GM12878 (cell line): ENCODE measurements around the gene AGPAT4.

Source experiments
- ASH2L ChIP-seq: fragments of 300-600, 200-600 bp; sonication (generic); IDR thresholded peaks from 2 replicates; pipeline ENCODE4 v1.6.1; 2017; ENCODE audit warnings: low read depth, mild to moderate bottlenecking, borderline replicate concordance
- CEBPB ChIP-seq, 2 experiments: fragments of 150-350 bp in 1 of 2; IDR thresholded peaks; 2 replicates each; pipeline ENCODE4 v1.6.1; 2012 to 2014; ENCODE audit warnings: low read depth in 2 of 2, low read length in 2 of 2, borderline replicate concordance in 1 of 2, inconsistent platforms in 1 of 2
- EGR1 ChIP-seq, 2 experiments: IDR thresholded peaks; 1 replicate in 1 of 2; 2 replicates in 1 of 2; pipeline ENCODE4 v1.6.1; 2011 to 2012; ENCODE audit warnings: low read depth in 2 of 2, low read length in 2 of 2, borderline replicate concordance in 1 of 2, mild to moderate bottlenecking in 1 of 2, moderate library complexity in 1 of 2
- RB1 ChIP-seq: fragments of 450-650 bp; formaldehyde crosslinking; IDR thresholded peaks from 2 replicates; pipeline ENCODE4 v1.6.1; 2017; ENCODE audit warnings: mild to moderate bottlenecking, borderline replicate concordance
- SIN3A ChIP-seq: IDR thresholded peaks from 2 replicates; pipeline ENCODE4 v1.6.1; 2012; ENCODE audit warnings: low read depth, low read length, improper control_type of control experiment
- USF1 ChIP-seq: IDR thresholded peaks from 2 replicates; pipeline ENCODE4 v1.6.1; 2011; ENCODE audit warnings: borderline replicate concordance, low read depth, mild to moderate bottlenecking, moderate library complexity, mixed read lengths, low read length; ENCODE audit not compliant: insufficient read depth; ENCODE audit errors: extremely low read length
- ZBTB40 ChIP-seq: fragments of 450-650 bp; IDR thresholded peaks from 2 replicates; pipeline ENCODE4 v1.6.1; 2016; ENCODE audit warnings: mild to moderate bottlenecking, moderate library complexity, borderline replicate concordance
- ZNF274 ChIP-seq: IDR thresholded peaks from one replicate; pipeline ENCODE4 v1.8.0; 2011; ENCODE audit not compliant: insufficient read length, insufficient read depth
- TF ChIP-seq, protein P1 (sequence below), 3 experiments: IDR thresholded peaks in 2 of 3; conservative IDR thresholded peaks in 1 of 3; 2 replicates each; pipeline ENCODE4 v1.5.1; 2011; ENCODE audit warnings: low read depth in 3 of 3, low read length in 3 of 3, mild to moderate bottlenecking in 3 of 3, control low read depth in 2 of 3, moderate library complexity in 2 of 3, inconsistent platforms in 1 of 3, mixed read lengths in 1 of 3; ENCODE audit not compliant: control insufficient read depth in 2 of 3, insufficient read depth in 1 of 3; ENCODE audit errors: extremely low read depth in 1 of 3
- TF ChIP-seq, protein P2 (sequence below): IDR thresholded peaks from 2 replicates; pipeline ENCODE4 v1.6.1; 2011; ENCODE audit warnings: low read depth, low read length, improper control_type of control experiment, borderline replicate concordance

DNA sequence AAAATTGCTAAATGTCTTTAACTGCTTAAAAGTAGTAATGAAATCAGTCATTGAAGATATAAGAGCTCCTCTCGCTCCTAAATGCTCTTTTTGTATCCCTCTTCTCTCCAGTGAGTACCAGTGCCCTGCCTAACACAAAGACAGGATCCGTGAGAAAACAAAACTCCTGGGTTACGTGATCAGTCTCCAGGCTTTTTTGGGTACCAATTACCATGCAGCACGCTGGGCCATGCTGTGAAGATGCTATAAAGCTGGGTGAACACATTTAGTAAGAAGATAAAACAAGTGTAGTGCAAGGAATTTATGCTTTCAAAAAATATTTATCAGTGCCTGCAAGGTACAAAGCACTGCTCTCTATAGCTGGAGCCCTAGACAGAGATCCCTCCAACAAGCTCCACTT is 66.7 kb downstream of the AGPAT4 start:
- TF ChIP-seq, protein P1, sequence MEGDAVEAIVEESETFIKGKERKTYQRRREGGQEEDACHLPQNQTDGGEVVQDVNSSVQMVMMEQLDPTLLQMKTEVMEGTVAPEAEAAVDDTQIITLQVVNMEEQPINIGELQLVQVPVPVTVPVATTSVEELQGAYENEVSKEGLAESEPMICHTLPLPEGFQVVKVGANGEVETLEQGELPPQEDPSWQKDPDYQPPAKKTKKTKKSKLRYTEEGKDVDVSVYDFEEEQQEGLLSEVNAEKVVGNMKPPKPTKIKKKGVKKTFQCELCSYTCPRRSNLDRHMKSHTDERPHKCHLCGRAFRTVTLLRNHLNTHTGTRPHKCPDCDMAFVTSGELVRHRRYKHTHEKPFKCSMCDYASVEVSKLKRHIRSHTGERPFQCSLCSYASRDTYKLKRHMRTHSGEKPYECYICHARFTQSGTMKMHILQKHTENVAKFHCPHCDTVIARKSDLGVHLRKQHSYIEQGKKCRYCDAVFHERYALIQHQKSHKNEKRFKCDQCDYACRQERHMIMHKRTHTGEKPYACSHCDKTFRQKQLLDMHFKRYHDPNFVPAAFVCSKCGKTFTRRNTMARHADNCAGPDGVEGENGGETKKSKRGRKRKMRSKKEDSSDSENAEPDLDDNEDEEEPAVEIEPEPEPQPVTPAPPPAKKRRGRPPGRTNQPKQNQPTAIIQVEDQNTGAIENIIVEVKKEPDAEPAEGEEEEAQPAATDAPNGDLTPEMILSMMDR (IDR thresholded peaks at IDR 0.05 in 2 of 3, conservative IDR thresholded peaks at IDR 0.05 in 1 of 3; ENCODE audit: control insufficient read depth in 2 of 3, extremely low read depth in 1 of 3, insufficient read depth in 1 of 3, low read depth in 3 of 3, low read length in 3 of 3) = no peak
- no peak for TF ChIP-seq SIN3A
- TF ChIP-seq ZNF274 = no peak
- TF ChIP-seq ZBTB40 = no peak
- no peak for TF ChIP-seq ASH2L
- TF ChIP-seq, protein P2, sequence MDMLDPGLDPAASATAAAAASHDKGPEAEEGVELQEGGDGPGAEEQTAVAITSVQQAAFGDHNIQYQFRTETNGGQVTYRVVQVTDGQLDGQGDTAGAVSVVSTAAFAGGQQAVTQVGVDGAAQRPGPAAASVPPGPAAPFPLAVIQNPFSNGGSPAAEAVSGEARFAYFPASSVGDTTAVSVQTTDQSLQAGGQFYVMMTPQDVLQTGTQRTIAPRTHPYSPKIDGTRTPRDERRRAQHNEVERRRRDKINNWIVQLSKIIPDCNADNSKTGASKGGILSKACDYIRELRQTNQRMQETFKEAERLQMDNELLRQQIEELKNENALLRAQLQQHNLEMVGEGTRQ = no peak
- no peak for TF ChIP-seq USF1
- no peak for TF ChIP-seq EGR1 (IDR thresholded peaks at IDR 0.05; ENCODE audit: borderline replicate concordance in 1 of 2, low read depth in 2 of 2, low read length in 2 of 2)
- no peak for TF ChIP-seq RB1
- no peak for TF ChIP-seq CEBPB (IDR thresholded peaks at IDR 0.05; ENCODE audit: borderline replicate concordance in 1 of 2, low read depth in 2 of 2, low read length in 2 of 2)
